ENCODE data around the gene DDX55.

GRCh38 chr12:123657211-123657610 lies 55.3 kb downstream of the DDX55 start:
- TF ChIP-seq RAD21 (conservative IDR thresholded peaks at IDR 0.05) (no peak), CTCF (IDR thresholded peaks at IDR 0.05; ENCODE audit: poor library complexity, severe bottlenecking) (no peak), TAF1 (IDR thresholded peaks at IDR 0.05; ENCODE audit: low read depth) (no peak), EP300 (conservative IDR thresholded peaks at IDR 0.05; ENCODE audit: poor library complexity, severe bottlenecking) (no peak), MXI1 (conservative IDR thresholded peaks at IDR 0.05; ENCODE audit: poor library complexity, severe bottlenecking) (no peak), POLR2AphosphoS5 (IDR thresholded peaks at IDR 0.05) (no peak), EZH2 (IDR thresholded peaks at IDR 0.05; ENCODE audit: borderline replicate concordance, insufficient read depth, low read length, poor library complexity, severe bottlenecking) (no peak), SMC3 (conservative IDR thresholded peaks at IDR 0.05; ENCODE audit: poor library complexity) (no peak), REST (IDR thresholded peaks at IDR 0.05; ENCODE audit: borderline replicate concordance) (no peak)
